ENCODE data around the gene SERTAD3.

GRCh38 chr19:40397568-40397906 lies 46.6 kb downstream of the SERTAD3 start:
- no peak for TF ChIP-seq POLR2AphosphoS5 (IDR thresholded peaks at IDR 0.05)
- no peak for TF ChIP-seq CTCF (IDR thresholded peaks at IDR 0.05)
- no peak for TF ChIP-seq POLR2A (IDR thresholded peaks at IDR 0.05)
